Measurements from ENCODE around the gene NSF.
"Not testable (repeated sequence)": the region's sequence is repeated elsewhere in the genome, so short reads cannot be mapped to it uniquely, and the experiment has no call there.

The NSF gene

GRCh38 chr17:46590157-46591146 lies at the start of gene NSF:
NSF (plus strand) TSS chr17:46590669; CDS start chr17:46590776, 107 bp downstream.
- DNase-seq (ENCODE audit: low read depth): not testable (repeated sequence)

GRCh38 chr17:46548607-46549006 lies 41.9 kb upstream of the NSF start:
- not testable (repeated sequence) for DNase-seq (ENCODE audit: low read depth)

GRCh38 chr17:46559155-46559554 lies 31.3 kb upstream of the NSF start:
- DNase-seq (ENCODE audit: low read depth): not testable (repeated sequence)

- not testable (repeated sequence) for DNase-seq (ENCODE audit: low read depth)
Measured at GRCh38 chr17:46560048-46560447, 30.4 kb upstream of the NSF start.

- not testable (repeated sequence) for DNase-seq (ENCODE audit: low read depth)
Measured at GRCh38 chr17:46566284-46566683, 24.2 kb upstream of the NSF start.

- not testable (repeated sequence) for DNase-seq (ENCODE audit: low read depth)
Measured at GRCh38 chr17:46566980-46567379, 23.5 kb upstream of the NSF start.

GRCh38 chr17:46571796-46572195 lies 18.7 kb upstream of the NSF start:
- not testable (repeated sequence) for DNase-seq (ENCODE audit: low read depth)

GRCh38 chr17:46579083-46580075 lies 11.1 kb upstream of the NSF start, which contains the start of gene ARL17A:
ARL17A (minus strand) TSS chr17:46579691; CDS start chr17:46576322, 3,369 bp downstream.
- DNase-seq (ENCODE audit: low read depth): peak; percentile 60

- DNase-seq (ENCODE audit: low read depth): not testable (repeated sequence)
Measured at GRCh38 chr17:46580082-46580481, 10.4 kb upstream of the NSF start.

GRCh38 chr17:46585444-46585843 lies 5.0 kb upstream of the NSF start:
- DNase-seq (ENCODE audit: low read depth): not testable (repeated sequence)

- not testable (repeated sequence) for DNase-seq (ENCODE audit: low read depth)
Measured at GRCh38 chr17:46591332-46591731, 863 bp downstream of the NSF start.

GRCh38 chr17:46598344-46598931 lies 8.0 kb downstream of the NSF start:
- DNase-seq (ENCODE audit: low read depth): not testable (repeated sequence)

GRCh38 chr17:46600767-46601166 lies 10.3 kb downstream of the NSF start:
- DNase-seq (ENCODE audit: low read depth): not testable (repeated sequence)

- DNase-seq (ENCODE audit: low read depth): not testable (repeated sequence)
Measured at GRCh38 chr17:46603125-46603524, 12.7 kb downstream of the NSF start.

- not testable (repeated sequence) for DNase-seq (ENCODE audit: low read depth)
Measured at GRCh38 chr17:46611304-46611703, 20.8 kb downstream of the NSF start.

- DNase-seq (ENCODE audit: low read depth): not testable (repeated sequence)
Measured at GRCh38 chr17:46613876-46614275, 23.4 kb downstream of the NSF start.

GRCh38 chr17:46617121-46617520 lies 26.7 kb downstream of the NSF start:
- not testable (repeated sequence) for DNase-seq (ENCODE audit: low read depth)

GRCh38 chr17:46618975-46619374 lies 28.5 kb downstream of the NSF start:
- DNase-seq (ENCODE audit: low read depth): not testable (repeated sequence)

GRCh38 chr17:46623790-46624189 lies 33.3 kb downstream of the NSF start:
- not testable (repeated sequence) for DNase-seq (ENCODE audit: low read depth)

- not testable (repeated sequence) for DNase-seq (ENCODE audit: low read depth)
Measured at GRCh38 chr17:46624726-46625125, 34.3 kb downstream of the NSF start.

GRCh38 chr17:46627452-46627851 lies 37.0 kb downstream of the NSF start:
- DNase-seq (ENCODE audit: low read depth): not testable (repeated sequence)

All from stimulated activated CD8-positive, alpha-beta memory T cell treated with anti-CD3 and anti-CD28 coated beads, Interleukin-12 subunit alpha, Interleukin-12 subunit beta, amount 100 ng/mL, for 1 hour (primary cell).